HEK293T (cell line): ENCODE measurements around the gene TRDMT1.

Source experiments
- ARNT ChIP-seq: fragments of 450-650 bp; IDR thresholded peaks from 2 replicates; pipeline ENCODE4 v1.6.1; 2017; ENCODE audit warnings: mild to moderate bottlenecking
- BHLHE40 ChIP-seq: fragments of 450-650 bp; IDR thresholded peaks from 2 replicates; pipeline ENCODE4 v1.6.1; 2016; ENCODE audit warnings: mild to moderate bottlenecking, moderate library complexity, borderline replicate concordance
- ELF4 ChIP-seq: fragments of 450-650 bp; IDR thresholded peaks from 2 replicates; pipeline ENCODE4 v1.6.1; 2017; ENCODE audit warnings: antibody characterized with exemption
- FOXA1 ChIP-seq: fragments of 450-650 bp; IDR thresholded peaks from 2 replicates; pipeline ENCODE4 v1.6.1; 2016; ENCODE audit warnings: mild to moderate bottlenecking
- FOXK2 ChIP-seq: fragments of 450-650 bp; IDR thresholded peaks from 2 replicates; pipeline ENCODE4 v1.6.1; 2016; ENCODE audit warnings: mild to moderate bottlenecking
- FOXM1 ChIP-seq: fragments of 450-650 bp; IDR thresholded peaks from 2 replicates; pipeline ENCODE4 v1.6.1; 2017; ENCODE audit warnings: mild to moderate bottlenecking, borderline replicate concordance
- HDGF ChIP-seq: fragments of 450-650 bp; IDR thresholded peaks from 2 replicates; pipeline ENCODE4 v1.6.1; 2017; ENCODE audit warnings: antibody characterized with exemption, borderline replicate concordance
- L3MBTL2 ChIP-seq: fragments of 450-650 bp; conservative IDR thresholded peaks from 2 replicates; pipeline ENCODE4 v1.6.1; 2016; ENCODE audit warnings: mild to moderate bottlenecking
- LEF1 ChIP-seq: fragments of 450-650 bp; IDR thresholded peaks from 2 replicates; pipeline ENCODE4 v1.6.1; 2017; ENCODE audit warnings: mild to moderate bottlenecking, borderline replicate concordance
- NFRKB ChIP-seq: fragments of 450-650 bp; IDR thresholded peaks from 2 replicates; pipeline ENCODE4 v1.6.1; 2016; ENCODE audit warnings: mild to moderate bottlenecking, moderate library complexity
- SP1 ChIP-seq: fragments of 450-650 bp; IDR thresholded peaks from 2 replicates; pipeline ENCODE4 v1.6.1; 2017
- TARDBP ChIP-seq: fragments of 450-650 bp; IDR thresholded peaks from 2 replicates; pipeline ENCODE4 v1.6.1; 2016
- ZNF384 ChIP-seq: fragments of 450-650 bp; IDR thresholded peaks from 2 replicates; pipeline ENCODE4 v1.6.1; 2016

DNA sequence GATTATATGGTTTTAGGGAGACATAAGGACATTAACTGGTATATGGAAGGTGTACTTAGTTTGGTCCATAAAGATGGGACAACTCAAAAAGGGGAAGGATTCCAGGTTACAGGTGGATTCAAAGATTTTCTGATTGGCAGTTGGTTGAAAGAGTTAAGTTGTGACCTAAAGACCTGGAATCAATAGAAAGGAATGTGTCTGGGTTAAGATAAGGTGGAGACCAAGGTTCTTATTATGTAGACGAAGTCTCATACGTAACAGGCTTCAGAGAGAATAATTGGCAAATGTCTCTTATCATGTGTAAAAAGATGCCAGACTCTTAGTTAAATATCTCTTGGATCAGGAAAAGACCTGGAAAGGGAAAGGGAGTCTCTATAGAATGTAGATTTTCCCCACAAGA, 1.0 kb upstream of the TRDMT1 start:
- TF ChIP-seq BHLHE40: no peak
- TF ChIP-seq LEF1: no peak
- TF ChIP-seq HDGF: no peak
- no peak for TF ChIP-seq ELF4
- no peak for TF ChIP-seq ZNF384
- TF ChIP-seq FOXK2: no peak
- no peak for TF ChIP-seq FOXM1
- no peak for TF ChIP-seq SP1
- no peak for TF ChIP-seq ARNT
- no peak for TF ChIP-seq FOXA1
- no peak for TF ChIP-seq TARDBP
- TF ChIP-seq NFRKB: no peak
- no peak for TF ChIP-seq L3MBTL2
